Cardiac fibroblast (primary cell): ENCODE data around the gene SETD7.

ENCODE experiments used
- DNase-seq, 2 donors: peaks; one replicate each; pipeline versions ENCODE4 v3.0.0 to v3.0.0-alpha.2; 2010; ENCODE audit warnings: low read depth in 2 of 2
- H3K4me3 ChIP-seq, 2 donors: replicated peaks in 1 of 2; 1 replicate in 1 of 2; 2 replicates in 1 of 2; pipeline ENCODE4 v1.5.1; 2011; ENCODE audit warnings: low read depth in 2 of 2, low read length in 2 of 2, mild to moderate bottlenecking in 2 of 2, moderate library complexity in 1 of 2
- CTCF ChIP-seq: IDR thresholded peaks from one replicate; pipeline ENCODE4 v1.5.1; 2011; ENCODE audit warnings: low read depth, mild to moderate bottlenecking, low read length, inconsistent platforms

The SETD7 gene

GRCh38 chr4:139557556-139558110 is 1.6 kb upstream of the SETD7 start:
- DNase-seq = no peak
- no peak for TF ChIP-seq CTCF
- peak overlapping the region in 1 of 2 donors; percentile 84 for H3K4me3 ChIP-seq

DNA sequence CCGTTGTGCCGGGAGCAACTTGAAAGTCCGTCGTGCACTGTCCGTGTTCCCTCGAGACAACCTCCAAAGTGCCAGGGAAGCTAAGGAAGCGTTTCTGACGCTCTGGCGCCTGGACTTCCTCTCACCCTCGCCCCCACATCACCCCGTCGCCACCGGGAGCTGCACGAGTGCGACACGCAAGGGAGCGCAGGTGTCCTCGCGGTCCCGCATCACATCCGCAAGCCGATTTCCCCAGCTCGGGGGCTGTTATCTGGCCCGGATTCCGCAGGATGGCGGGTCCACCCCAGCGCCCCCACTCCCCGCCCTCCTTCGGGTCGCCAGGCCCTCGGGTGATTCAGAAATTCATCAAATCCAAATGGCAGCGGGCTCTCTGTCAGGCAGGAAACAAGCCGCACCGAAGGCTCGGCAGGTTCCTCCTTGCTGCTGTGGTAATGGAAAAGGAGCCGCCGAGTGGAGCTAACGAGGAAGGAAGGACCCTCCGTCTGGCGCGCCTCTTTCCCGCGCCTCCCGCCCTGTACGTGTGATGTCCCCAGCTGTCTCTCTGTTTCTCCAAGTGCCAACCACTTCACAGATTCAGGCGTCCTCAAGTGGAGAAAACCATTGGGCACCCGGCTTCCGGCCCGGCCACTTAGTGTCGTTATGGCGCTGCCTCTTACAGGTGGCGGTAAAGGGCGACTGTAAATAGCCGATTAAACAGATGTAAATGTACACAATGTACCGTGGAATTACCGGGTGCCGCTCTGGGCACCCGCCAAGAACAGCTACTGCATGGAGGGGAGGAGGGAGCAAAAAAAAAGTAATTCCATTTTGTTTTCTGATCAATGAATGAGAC is 921 bp upstream of the SETD7 start:
- TF ChIP-seq CTCF = no peak
- H3K4me3 ChIP-seq = peak overlapping the region; percentile 84 to 90
- DNase-seq = peak in 1 of 2 donors; percentile 18

DNA sequence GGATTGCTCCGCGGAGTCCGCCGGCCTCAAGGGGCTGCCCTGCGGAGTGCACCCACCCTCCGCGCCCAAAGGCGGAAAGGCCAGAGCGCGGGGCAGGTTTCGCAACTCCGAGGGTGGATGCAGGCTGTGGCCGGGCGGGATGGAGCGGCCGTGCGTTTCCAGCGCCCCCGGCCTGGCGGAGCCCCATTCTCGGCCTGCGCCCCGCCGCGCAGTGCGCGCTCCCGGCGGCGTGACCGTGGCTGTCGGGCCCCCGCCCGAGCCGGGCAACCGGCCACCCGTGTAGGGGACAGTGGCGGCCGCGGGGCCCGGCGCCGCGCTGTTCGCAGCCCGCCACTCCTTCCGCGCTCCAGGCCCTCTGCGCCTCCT is 331 bp downstream of the SETD7 start:
- no peak for DNase-seq

GRCh38 chr4:139554893-139555704 is 920 bp downstream of the SETD7 start:
- no peak for TF ChIP-seq CTCF
- DNase-seq = peak; percentile 93 to 96
- H3K4me3 ChIP-seq = peak overlapping the region; percentile 84 to 90

More for the DNA sequence above, 331 bp downstream of the SETD7 start:
- H3K4me3 ChIP-seq = peak overlapping the region; percentile 84 to 90
- TF ChIP-seq CTCF = no peak

DNA sequence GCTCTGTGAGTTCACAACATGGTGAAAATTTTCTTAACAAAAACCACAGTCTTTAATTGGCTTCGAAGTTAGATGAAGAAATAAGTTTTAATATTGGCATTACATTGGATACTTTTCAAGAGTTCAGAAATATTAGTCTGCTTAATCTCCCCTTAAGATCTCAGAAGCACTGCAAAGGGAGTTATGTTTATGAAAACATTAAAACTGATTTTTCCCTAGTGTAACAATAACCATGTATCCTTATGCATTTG is 1.5 kb downstream of the SETD7 start:
- peak overlapping the region; percentile 84 to 90 for H3K4me3 ChIP-seq
- DNase-seq = no peak
- TF ChIP-seq CTCF = no peak

GRCh38 chr4:139553751-139554641 is 2.0 kb downstream of the SETD7 start:
- no peak for DNase-seq
- no peak for TF ChIP-seq CTCF
- peak overlapping the region in 1 of 2 donors; percentile 84 for H3K4me3 ChIP-seq
